Activated T-cell treated with anti-CD3 and anti-CD28 coated beads, Interleukin-2, amount 50 U/mL, for 24 hours (primary cell): Measurements from ENCODE around the gene FOXQ1.

Experiments used
- DNase-seq: peaks from one replicate; pipeline ENCODE4 v3.0.0-alpha.2; 2020
- H3K27ac Mint-ChIP-seq: 2 replicates; pipeline ENCODE4 v1.8.0; 2020; ENCODE audit warnings: mild to moderate bottlenecking, mixed read lengths
- H3K27me3 Mint-ChIP-seq: 2 replicates; pipeline ENCODE4 v1.8.0; 2020; ENCODE audit warnings: mixed read lengths
- H3K36me3 Mint-ChIP-seq: 2 replicates; pipeline ENCODE4 v1.8.0; 2020; ENCODE audit warnings: low read depth, mixed read lengths
- H3K4me1 Mint-ChIP-seq: 2 replicates; pipeline ENCODE4 v1.8.0; 2020; ENCODE audit warnings: low read depth, mixed read lengths
- H3K4me3 Mint-ChIP-seq: 2 replicates; pipeline ENCODE4 v1.8.0; 2020; ENCODE audit warnings: mild to moderate bottlenecking, moderate library complexity, mixed read lengths
- H3K9me3 Mint-ChIP-seq: 2 replicates; pipeline ENCODE4 v1.8.0; 2020; ENCODE audit warnings: mixed read lengths

The FOXQ1 gene

DNA sequence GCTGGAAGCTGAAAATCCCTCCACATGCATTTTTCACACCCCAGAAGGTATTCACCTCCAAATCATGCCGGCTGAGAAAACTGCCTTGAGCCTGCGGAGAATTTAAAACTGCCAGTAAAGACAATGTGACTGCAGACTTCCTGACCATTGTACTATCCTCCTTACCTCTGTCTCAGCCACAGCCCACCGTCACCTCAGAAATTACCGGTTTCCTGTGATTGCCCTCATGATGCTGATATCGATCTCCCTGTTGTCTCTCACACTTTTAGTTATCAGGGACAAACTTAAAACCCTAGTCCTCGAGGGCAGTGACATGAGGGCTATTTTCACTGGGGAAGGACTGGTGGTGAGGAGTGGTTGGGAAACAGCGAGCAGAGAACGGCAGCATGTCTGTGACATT is 30.2 kb upstream of the FOXQ1 start:
- Mint-ChIP-seq H3K9me3 (no peaks in the 10 kb centered on the region), H3K4me1 (no peaks in the 10 kb centered on the region), H3K27ac (no peak overlapping the region), H3K27me3 (peaks cover 42% of the 10 kb centered on the region), H3K4me3 (no peak overlapping the region), H3K36me3 (no peaks in the 10 kb centered on the region)
- DNase-seq = no peak

DNA sequence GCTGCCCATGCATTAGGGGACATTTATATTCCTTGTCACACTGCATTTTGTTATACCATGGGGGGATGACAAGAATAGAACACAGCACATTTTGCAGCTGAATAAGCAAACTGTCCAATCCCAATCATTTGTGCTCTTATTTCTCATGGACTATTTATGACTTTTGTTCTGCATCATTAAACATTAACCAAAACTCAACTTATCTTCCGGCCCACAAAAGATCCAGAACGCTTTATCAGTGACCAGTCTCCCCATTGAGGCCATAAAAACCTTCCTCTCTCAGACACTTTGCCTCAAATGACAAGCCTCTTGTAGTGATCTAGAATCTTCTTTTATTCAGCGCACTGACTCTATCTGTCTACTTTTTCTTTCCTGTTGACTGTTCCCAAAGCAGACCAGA is 28.4 kb upstream of the FOXQ1 start:
- Mint-ChIP-seq H3K27ac (no peak overlapping the region), H3K4me1 (no peaks in the 10 kb centered on the region), H3K36me3 (no peaks in the 10 kb centered on the region), H3K9me3 (no peaks in the 10 kb centered on the region), H3K4me3 (no peak overlapping the region), H3K27me3 (peaks cover 51% of the 10 kb centered on the region)
- no peak for DNase-seq

DNA sequence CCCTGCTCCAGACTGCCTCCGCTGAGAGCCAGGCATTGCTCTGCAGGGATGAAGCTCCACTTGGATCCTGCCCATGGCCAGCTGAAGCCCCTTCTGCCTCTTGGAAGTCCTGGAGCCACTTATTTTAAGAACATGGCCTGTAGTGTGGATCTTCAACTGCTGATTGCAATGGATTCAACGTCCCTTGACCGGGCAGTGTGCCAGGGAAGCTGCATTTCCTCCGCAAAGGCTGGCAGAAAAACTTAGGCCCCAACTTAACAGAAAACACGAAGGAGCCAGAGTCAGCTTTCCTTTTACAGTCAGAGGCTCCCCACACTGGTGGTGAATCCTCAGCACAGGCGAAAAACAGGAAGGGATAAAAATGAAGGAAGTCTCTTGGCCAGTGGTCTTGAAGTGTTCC is 26.3 kb upstream of the FOXQ1 start:
- H3K4me1 Mint-ChIP-seq = no peaks in the 10 kb centered on the region
- H3K9me3 Mint-ChIP-seq = no peaks in the 10 kb centered on the region
- H3K27me3 Mint-ChIP-seq = peaks cover 46% of the 10 kb centered on the region
- no peak for DNase-seq
- no peaks in the 10 kb centered on the region for H3K36me3 Mint-ChIP-seq
- no peak overlapping the region for H3K27ac Mint-ChIP-seq
- no peak overlapping the region for H3K4me3 Mint-ChIP-seq

DNA sequence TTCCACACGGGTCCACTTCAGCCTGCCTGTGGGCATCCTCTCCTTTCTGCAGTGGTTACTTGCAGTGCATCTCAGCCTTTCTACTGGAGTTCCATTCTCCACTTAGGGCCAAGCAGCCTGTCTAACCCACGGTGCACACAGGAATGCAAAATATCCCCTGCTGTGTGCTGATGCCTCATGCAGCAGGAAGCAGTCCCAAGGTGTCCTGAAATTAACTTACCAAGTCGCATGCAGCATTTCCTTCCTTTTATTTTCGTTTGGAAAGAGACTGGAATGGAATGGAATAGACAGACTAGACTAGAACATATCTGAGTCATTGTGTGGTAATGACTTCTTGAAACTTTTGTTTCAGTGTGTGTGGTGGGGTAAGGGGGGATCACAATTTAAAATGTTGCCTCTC is 25.9 kb upstream of the FOXQ1 start:
- Mint-ChIP-seq H3K27me3 (peaks cover 44% of the 10 kb centered on the region), H3K27ac (no peak overlapping the region), H3K36me3 (no peaks in the 10 kb centered on the region), H3K9me3 (no peaks in the 10 kb centered on the region), H3K4me1 (no peaks in the 10 kb centered on the region), H3K4me3 (no peak overlapping the region)
- no peak for DNase-seq

DNA sequence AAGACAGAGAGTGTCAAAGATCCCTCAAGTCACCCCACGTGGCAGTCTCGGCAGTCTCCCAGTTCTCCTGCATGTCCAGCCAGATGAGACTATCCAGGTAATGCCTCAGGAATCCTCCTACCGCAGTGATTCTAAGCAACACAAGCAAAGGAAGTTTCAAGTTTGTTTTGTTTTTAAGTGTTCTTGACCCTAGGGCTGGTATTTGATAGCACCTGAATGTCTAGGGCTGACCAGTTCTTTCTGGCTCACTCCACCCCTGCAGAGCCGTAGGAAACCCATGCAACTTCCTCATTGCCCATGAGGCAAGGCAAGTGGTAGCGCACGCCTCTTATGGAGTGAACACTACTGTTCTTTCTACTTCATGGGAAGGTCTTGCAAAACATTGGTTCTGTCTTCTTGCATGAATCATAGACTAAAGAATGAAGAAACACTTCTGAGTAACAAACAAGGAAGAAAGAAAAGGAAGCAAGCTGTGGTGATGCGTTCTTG is 24.8 kb upstream of the FOXQ1 start:
- H3K27ac Mint-ChIP-seq = no peak overlapping the region
- H3K4me3 Mint-ChIP-seq = no peak overlapping the region
- peaks cover 32% of the 10 kb centered on the region for H3K27me3 Mint-ChIP-seq
- no peaks in the 10 kb centered on the region for H3K36me3 Mint-ChIP-seq
- DNase-seq = no peak
- H3K4me1 Mint-ChIP-seq = no peaks in the 10 kb centered on the region
- H3K9me3 Mint-ChIP-seq = no peaks in the 10 kb centered on the region

DNA sequence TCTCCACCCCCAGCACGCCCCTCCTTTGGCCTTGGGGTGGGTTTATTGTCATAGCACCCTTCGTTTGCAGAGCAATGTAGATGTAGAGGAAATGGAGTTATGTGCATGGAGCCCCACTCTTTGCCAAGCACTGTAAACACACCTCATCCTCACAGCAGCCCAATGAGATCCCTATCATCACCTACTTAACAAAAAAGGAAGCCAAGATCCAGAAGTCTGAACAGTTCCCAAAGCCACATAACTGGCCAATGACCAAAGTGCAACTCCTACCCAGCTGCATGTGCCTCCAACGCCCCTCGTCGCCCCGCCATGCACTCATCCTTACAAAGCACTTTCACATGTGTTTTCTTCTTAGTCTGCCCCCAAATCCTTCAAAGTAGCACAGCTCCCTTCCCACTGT is 21.8 kb upstream of the FOXQ1 start:
- DNase-seq = no peak
- Mint-ChIP-seq H3K9me3 (no peaks in the 10 kb centered on the region), H3K27me3 (peaks cover 48% of the 10 kb centered on the region), H3K4me3 (no peak overlapping the region), H3K27ac (no peak overlapping the region), H3K4me1 (no peaks in the 10 kb centered on the region), H3K36me3 (no peaks in the 10 kb centered on the region)

DNA sequence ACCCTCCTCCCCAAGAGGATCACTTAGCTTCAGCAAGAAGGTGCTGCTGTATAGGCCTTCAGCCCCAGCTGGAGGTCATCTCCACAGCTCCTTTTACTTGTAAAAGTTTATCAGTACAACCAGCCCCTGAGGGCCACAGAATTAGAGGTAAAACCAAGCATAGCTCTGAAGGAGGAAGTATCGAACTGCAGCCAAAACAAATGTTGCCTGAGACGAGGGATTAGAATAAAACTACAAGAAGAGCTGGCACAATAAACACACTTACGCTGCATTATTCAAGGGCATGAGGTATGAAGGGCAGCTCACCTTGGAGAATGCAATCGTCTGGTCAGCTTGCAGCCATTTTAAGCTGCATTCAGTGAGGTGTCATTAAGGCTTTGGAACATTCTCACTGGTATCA is 21.1 kb upstream of the FOXQ1 start:
- H3K9me3 Mint-ChIP-seq = no peaks in the 10 kb centered on the region
- H3K27me3 Mint-ChIP-seq = peaks cover 55% of the 10 kb centered on the region
- no peak overlapping the region for H3K4me3 Mint-ChIP-seq
- H3K4me1 Mint-ChIP-seq = no peaks in the 10 kb centered on the region
- no peaks in the 10 kb centered on the region for H3K36me3 Mint-ChIP-seq
- no peak overlapping the region for H3K27ac Mint-ChIP-seq
- DNase-seq = no peak

DNA sequence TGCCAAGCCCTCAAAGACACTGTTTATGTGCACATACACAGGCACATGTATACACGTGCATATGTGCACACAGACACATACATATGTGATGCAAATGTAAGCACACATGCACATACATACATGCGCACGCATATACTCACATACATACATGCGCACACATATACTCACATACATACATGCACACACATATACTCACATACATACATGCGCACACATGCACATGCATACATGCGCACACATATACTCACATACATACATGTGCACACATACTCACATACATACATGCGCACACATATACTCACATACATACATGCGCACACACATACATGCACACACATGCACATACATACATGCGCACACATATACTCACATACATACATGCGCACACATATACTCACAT is 20.5 kb upstream of the FOXQ1 start:
- peaks cover 55% of the 10 kb centered on the region for H3K27me3 Mint-ChIP-seq

DNA sequence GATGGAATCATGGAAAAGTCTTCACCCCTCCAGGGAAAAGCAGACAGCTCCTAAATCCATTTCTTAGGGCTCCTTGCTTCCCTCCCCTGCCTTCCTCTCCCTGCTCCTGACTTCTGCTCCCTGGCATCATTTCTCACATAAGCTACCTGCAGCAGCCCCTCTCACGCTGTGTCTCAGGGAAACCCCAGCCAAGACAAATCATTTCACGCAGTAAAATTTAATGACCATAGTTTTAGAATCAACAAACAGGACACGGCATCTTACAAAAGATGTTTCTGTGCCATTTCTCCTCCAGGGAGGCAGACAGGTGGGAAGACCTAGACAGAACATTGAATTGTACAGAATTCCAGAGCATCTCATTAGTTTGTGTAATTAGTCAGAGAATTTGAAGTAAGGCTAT is 16.5 kb upstream of the FOXQ1 start:
- Mint-ChIP-seq H3K9me3 (no peaks in the 10 kb centered on the region), H3K4me3 (no peak overlapping the region), H3K36me3 (no peaks in the 10 kb centered on the region), H3K27ac (no peak overlapping the region), H3K27me3 (peaks cover 60% of the 10 kb centered on the region), H3K4me1 (no peaks in the 10 kb centered on the region)
- no peak for DNase-seq

More for the DNA sequence above, 20.5 kb upstream of the FOXQ1 start:
- Mint-ChIP-seq H3K4me1 (no peaks in the 10 kb centered on the region), H3K36me3 (no peaks in the 10 kb centered on the region), H3K27ac (no peak overlapping the region), H3K4me3 (no peak overlapping the region), H3K9me3 (no peaks in the 10 kb centered on the region)
- DNase-seq = no peak

DNA sequence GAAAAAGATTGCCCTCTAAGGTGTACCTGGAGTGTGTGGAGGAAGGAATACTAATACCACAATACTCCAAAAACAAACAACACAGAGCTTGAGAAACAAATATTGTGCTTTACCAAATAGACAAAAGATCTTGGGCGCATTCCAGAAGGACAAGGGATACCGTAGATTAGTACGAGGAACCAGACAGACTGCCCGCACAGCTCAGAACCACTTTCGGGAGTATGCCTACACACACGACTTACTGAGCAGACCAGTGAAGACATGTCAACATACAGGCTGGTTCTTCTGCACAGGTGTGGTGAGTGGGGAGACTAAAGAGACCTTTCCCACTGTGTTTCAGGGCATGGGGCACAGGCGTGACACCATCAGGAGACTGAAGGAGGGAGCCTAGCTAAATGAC is 15.8 kb upstream of the FOXQ1 start:
- Mint-ChIP-seq H3K4me1 (no peaks in the 10 kb centered on the region), H3K27me3 (peaks cover 60% of the 10 kb centered on the region), H3K4me3 (no peak overlapping the region), H3K9me3 (no peaks in the 10 kb centered on the region), H3K27ac (no peak overlapping the region), H3K36me3 (no peaks in the 10 kb centered on the region)
- no peak for DNase-seq

DNA sequence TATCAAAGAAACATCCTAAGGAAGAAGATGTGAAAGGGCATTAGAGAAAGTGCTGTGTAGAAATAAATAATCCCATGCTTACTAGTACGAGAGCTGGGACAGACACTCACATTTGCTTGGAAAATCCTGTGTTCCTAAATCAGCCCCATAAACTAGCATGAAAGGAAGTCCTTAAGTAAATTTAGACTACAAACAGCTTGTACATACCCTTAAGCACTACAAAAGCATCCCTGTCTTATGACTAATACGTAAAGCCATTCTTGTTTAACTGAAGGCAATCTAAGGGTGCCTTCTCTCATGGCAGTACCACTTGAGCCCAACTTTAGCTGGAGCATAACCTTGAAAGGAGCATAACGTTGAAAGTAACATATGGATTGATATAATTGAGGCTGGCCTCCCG is 15.4 kb upstream of the FOXQ1 start:
- Mint-ChIP-seq H3K4me3 (no peak overlapping the region), H3K27ac (no peak overlapping the region), H3K9me3 (peaks cover 2% of the 10 kb centered on the region), H3K4me1 (no peaks in the 10 kb centered on the region), H3K36me3 (no peaks in the 10 kb centered on the region), H3K27me3 (peaks cover 62% of the 10 kb centered on the region)
- no peak for DNase-seq

DNA sequence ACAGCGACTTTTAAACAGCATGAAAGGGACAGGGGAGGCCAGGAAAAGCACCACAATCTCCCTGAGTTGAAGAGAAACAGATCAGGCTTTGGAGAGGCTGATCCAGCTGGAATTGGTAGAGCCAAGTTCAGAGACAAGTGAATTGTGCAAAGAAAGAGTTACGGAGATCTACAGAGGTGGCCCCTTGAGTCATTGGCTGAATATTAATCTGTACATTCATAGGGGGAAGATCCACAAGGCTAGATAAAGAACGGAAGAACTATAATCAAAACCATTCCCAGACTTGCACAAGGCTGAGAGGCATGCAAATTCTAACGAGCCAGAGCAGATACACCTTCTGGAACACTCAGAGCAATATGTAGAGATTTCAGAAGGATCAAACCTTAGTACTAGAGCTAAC is 14.2 kb upstream of the FOXQ1 start:
- H3K36me3 Mint-ChIP-seq = no peaks in the 10 kb centered on the region
- H3K4me1 Mint-ChIP-seq = no peaks in the 10 kb centered on the region
- H3K27me3 Mint-ChIP-seq = peaks cover 68% of the 10 kb centered on the region
- no peak for DNase-seq
- H3K4me3 Mint-ChIP-seq = no peak overlapping the region
- no peak overlapping the region for H3K27ac Mint-ChIP-seq
- peaks cover 12% of the 10 kb centered on the region for H3K9me3 Mint-ChIP-seq

DNA sequence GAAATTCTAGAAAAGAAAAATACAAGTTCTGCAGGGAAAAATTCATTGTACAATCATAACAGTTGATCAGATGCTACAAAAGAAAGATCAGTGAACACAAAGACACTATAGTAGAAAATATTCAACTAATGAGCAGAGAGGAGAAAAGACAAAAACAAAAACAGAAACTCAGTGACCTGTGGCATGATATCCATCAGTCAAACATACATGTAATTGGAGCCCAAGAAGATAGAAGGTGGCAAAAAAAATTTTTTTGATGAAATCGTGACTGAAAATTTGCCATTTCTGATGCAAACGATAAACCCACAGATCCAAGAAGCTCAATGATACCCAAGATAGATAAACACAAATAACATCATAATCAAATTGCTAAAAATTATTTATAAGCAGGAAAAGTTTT is 13.1 kb upstream of the FOXQ1 start:
- H3K27me3 Mint-ChIP-seq = peaks cover 68% of the 10 kb centered on the region
- no peak overlapping the region for H3K4me3 Mint-ChIP-seq
- H3K36me3 Mint-ChIP-seq = no peaks in the 10 kb centered on the region
- H3K4me1 Mint-ChIP-seq = no peaks in the 10 kb centered on the region
- H3K9me3 Mint-ChIP-seq = peaks cover 12% of the 10 kb centered on the region
- H3K27ac Mint-ChIP-seq = no peak overlapping the region
- DNase-seq = no peak

DNA sequence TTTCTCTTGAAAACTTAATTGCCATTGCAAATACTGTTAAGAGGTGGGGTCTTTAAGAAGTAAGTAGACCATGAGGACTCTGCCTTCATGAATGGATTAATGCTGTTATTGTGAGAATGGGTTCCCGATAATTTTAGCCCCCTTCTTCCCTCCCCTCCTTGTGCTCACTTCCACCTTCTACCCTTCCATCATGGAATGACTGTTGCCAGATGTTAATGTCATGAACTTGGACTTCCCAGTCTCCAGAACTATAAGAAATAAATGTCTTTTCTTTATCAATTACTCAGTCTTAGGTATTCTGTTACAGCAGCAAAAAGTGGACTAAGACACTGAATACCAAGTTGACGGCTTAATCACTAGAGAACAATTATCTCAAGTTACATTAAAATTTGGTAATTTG is 5.8 kb upstream of the FOXQ1 start:
- no peaks in the 10 kb centered on the region for H3K36me3 Mint-ChIP-seq
- peaks cover 6% of the 10 kb centered on the region for H3K4me1 Mint-ChIP-seq
- no peak for DNase-seq
- no peak overlapping the region for H3K4me3 Mint-ChIP-seq
- H3K27me3 Mint-ChIP-seq = peaks cover 72% of the 10 kb centered on the region
- no peak overlapping the region for H3K27ac Mint-ChIP-seq
- peaks cover 17% of the 10 kb centered on the region for H3K9me3 Mint-ChIP-seq

DNA sequence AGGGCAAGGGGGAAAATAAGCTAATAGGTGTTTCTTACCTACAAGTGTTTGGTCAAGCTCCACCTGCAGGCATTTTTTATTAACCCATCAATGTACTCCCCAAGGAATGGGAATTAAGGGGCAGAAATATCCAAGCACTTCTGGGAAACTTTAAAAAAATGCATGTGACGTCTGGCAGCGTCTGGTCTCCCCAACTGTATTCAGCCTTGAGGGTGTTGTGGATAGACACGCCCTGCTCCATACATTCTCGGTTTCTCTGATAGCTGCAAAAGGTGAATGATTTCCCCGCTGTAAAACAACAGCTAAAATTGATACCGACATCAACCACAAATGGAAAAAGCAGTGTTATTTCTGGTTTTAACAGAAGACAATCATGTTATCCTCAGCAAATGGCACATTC is 2.5 kb upstream of the FOXQ1 start:
- no peak overlapping the region for H3K4me3 Mint-ChIP-seq
- H3K9me3 Mint-ChIP-seq = peaks cover 3% of the 10 kb centered on the region
- DNase-seq = no peak
- H3K36me3 Mint-ChIP-seq = no peaks in the 10 kb centered on the region
- peaks cover 72% of the 10 kb centered on the region for H3K27me3 Mint-ChIP-seq
- peaks cover 18% of the 10 kb centered on the region for H3K4me1 Mint-ChIP-seq
- no peak overlapping the region for H3K27ac Mint-ChIP-seq

DNA sequence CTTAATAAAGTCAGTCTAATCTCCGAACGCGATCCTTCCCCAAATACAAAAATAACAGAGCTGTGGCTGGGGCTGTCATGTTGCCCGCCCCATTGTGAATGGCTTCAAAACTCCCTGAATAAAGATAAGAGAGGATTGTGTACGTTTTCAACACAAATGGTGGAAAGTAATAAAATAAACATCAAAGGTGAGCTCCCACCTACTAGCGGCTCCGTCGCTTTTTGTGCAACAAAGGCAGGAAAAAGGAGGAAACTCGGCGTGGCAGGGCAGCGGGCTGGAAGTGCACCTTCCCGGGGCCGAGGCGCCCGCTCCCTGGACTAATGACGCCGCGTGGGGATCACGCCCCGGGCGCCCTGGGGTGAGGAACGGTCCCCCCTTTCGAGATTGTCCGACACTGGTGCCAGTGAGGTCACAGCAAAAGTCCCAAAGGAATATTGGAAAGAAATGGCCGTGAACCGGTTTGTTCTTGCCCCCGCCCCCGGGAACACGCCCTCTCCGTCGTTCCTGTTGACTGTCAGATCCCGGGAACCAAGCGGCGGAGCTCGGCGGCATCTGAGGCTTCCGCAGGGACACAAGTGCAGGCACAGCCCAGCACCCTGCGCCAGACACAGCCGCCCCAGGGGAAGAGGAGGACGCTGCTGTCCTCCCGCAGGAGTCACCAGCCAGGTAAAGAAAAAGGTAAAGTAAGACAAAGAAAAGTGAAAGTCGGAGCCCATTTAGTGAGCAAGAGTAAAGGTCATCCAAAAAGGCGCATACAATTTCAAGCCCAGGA is 1.1 kb upstream of the FOXQ1 start:
- peaks cover 3% of the 10 kb centered on the region for H3K9me3 Mint-ChIP-seq
- H3K4me1 Mint-ChIP-seq = peaks cover 23% of the 10 kb centered on the region
- H3K27ac Mint-ChIP-seq = no peak overlapping the region
- no peaks in the 10 kb centered on the region for H3K36me3 Mint-ChIP-seq
- H3K27me3 Mint-ChIP-seq = peaks cover 85% of the 10 kb centered on the region
- peak overlapping the region; percentile 65 for H3K4me3 Mint-ChIP-seq
- no peak for DNase-seq
